Urothelium cell line (cell line): ENCODE data around the gene TNFSF8.

Source experiments
- DNase-seq: peaks from one replicate; pipeline ENCODE4 v3.0.0; 2011; ENCODE audit warnings: low spot score, mixed read lengths
- FAIRE-seq: peaks from 2 replicates; lab custom pipeline; 2011; peaks lifted over from hg19 to GRCh38; lab: Jason Lieb, UNC

Gene TNFSF8

DNA sequence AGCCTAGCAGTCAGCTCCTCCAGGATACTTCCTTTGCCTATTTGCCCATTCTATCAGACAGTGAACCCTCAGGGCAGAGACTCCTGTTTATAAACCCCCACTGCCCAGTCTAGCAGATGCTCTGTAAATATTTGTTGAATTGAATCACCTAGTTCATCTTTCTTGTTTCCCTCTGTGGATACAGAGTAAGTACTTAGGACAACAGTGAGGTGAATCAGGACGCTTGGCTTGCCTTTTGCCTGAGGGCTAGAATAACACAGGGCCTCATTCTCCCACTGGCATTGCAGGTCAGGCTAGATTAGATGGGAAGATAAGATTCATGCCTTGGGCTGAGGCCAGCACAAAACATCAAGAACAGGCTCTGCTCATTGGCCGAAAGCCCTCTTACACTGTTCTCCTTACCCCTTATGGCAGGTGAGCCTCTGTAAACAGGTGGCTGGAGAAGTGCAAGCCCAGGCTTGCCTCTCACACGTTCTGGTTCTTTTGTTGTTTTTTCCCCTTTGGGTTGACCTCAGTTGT lies 22.2 kb downstream of the TNFSF8 start:
- DNase-seq = peak; percentile 42
- FAIRE-seq = no peak

DNA sequence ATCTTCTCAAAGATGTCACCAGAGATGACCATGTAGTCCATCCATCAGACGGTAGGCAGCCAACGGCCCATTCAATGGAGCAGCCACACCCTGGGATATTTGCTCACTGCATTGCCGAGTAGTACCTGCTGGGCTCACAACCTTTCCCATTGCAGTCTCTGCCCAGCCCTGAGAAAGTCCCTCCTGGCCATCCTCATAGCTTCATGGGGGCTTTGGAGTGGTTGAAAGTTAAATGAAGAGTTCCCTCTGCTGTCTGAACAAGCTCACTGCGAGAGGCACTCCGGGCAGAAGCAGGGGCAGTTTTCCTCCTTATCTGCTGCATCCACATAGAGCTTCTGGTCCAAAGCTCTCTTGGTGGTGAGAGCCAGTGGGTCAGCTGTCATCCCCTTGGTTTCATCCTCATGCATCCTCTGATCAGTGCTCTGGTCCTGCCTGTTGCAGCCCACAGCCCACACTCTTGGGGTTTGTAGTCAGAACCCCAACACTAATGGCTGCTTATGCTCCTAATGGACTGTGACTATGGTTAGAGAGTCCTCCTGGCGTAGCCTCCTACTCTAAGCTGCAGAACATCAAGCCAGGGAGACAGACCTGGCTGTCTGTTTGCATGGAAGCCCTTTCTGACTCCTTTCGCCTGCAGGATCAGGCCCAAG lies 23.3 kb downstream of the TNFSF8 start:
- FAIRE-seq (no peak), DNase-seq (peak; percentile 47)

DNA sequence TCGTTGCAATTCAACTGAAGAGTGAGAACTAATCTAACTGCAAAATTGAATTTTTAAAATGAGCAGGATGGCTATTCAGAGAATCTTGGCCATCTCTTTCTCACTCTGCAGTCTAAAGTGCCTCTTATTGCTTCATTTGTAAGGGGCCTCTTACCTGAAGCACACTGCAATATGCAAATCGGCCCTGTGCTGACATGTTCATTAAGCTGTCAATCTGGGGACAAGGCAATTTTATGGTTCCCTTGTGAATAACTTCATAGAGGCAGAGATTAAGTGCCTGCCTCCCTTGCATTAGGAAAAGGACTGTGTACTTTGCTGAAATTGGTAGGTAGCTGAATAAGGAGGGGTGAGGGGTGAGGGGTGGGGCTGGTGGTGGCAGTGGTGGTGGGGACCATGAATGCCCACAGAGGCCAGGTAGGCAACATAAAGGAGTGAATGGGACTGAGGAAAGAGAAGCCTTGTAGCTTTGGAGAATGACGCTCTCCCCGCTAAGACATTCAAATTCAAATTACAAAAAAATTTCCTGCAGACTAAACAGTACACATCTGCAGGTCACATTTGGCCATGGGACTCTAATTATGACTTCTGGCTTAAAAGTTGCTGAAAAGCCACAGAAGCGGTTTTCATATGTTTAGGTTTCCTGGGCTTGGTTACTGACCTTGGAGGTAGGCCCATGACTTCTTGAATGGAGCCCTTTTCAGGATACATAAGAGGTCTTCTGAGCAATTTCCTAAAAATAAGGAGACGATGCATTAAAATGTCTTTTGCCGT lies 25.0 kb downstream of the TNFSF8 start:
- FAIRE-seq (no peak), DNase-seq (no peak)

DNA sequence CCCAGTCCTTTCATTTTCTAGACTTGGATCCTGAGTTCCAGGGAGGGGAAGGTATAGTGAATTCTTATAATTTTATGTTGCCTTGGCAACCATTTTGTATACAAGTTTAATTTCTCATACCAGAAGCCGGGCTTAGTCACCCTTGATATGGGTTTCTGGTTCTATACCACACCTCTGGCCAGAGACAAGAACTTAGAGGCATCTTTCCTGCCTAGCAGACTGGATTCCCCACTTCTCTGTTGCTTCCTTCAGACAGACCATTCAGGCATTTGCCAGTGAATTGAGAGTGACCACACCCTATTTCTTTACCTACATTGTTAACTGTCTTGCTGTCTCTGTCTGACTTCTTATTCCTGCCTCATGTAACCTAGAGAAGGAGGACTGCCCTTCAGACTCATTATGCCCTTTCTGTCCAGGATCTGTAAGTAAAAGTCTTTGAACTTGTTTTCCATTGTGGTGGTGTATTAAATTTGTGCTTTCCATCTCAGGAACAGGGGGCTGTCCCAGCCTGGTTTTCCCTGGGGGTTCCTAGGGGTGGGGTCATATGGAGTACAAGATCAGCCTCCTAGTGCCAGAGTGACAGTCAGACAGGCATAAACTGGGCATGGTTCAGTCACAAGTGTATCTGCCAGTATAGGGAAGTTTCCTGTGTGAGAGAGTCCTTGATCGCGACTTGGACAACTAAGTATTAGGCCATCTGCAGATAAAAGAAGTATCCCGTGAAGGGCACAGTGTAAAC lies 27.4 kb downstream of the TNFSF8 start:
- DNase-seq (no peak), FAIRE-seq (no peak)

- FAIRE-seq (no peak), DNase-seq (no peak)
Observed at GRCh38 chr9:114900942-114901802, 29.2 kb downstream of the TNFSF8 start.

- DNase-seq (no peak), FAIRE-seq (no peak)
Observed at GRCh38 chr9:114899995-114900394, 30.4 kb downstream of the TNFSF8 start.

DNA sequence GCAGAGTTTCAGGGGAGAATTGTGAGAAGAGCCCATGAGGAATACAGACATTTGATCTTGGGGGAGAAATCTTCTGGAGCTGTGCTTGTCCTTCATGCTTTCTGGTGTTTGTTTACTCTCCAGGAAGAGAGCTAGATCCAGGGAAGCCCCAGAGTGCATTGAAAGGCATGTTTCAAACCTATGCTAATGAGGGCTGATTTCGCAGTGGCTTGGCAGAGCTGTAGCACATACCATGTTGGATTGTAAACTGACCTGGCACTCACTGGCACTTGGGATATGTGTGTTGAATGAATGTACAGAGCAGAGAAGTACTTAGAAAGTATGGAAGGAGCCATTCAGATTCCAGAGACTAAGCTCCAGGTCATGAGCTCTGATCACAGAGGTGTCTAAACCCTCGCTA lies 30.9 kb downstream of the TNFSF8 start:
- no peak for FAIRE-seq
- no peak for DNase-seq

GRCh38 chr9:114898741-114899140 lies 31.6 kb downstream of the TNFSF8 start:
- no peak for FAIRE-seq
- no peak for DNase-seq

DNA sequence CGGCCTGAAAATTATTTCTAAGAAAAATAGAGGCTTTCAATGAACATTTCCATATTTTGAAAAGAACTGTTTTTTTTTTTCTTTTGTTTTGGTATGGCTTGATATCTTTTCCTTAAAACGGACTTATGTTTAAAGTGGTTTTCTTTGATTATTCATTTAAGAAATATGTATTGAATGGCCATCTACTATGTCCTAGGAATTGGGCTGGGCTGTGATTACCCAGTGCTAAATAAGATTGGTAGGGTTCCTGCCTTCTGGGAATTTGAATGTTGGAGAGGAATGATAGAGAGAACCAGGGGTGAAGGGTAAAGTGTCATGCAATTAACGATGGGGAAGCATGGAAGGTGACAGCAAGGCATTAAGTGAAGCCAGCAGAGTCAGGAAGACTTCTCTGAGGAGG lies 33.2 kb downstream of the TNFSF8 start:
- FAIRE-seq (no peak), DNase-seq (no peak)

DNA sequence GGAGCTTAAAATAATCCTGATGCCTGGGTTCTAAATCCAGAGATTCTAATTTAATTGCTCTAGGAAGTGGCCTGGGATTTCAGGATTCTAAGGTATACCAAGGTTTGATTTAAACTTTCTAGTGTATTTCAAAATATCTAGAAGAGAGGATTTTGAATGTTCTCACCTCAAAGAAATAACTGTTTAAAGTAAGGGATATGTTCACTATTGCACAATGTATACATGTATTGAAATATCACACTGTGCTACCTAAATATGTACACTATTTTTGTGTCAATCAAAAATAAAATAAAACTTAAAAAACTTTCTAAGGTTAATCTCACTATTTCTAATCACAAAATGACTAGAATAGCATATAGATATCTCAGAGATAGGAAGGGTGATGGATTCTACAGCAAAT lies 34.0 kb downstream of the TNFSF8 start:
- DNase-seq = no peak
- FAIRE-seq = no peak

- FAIRE-seq (no peak), DNase-seq (no peak)
Observed at GRCh38 chr9:114895521-114895991, 34.8 kb downstream of the TNFSF8 start.

DNA sequence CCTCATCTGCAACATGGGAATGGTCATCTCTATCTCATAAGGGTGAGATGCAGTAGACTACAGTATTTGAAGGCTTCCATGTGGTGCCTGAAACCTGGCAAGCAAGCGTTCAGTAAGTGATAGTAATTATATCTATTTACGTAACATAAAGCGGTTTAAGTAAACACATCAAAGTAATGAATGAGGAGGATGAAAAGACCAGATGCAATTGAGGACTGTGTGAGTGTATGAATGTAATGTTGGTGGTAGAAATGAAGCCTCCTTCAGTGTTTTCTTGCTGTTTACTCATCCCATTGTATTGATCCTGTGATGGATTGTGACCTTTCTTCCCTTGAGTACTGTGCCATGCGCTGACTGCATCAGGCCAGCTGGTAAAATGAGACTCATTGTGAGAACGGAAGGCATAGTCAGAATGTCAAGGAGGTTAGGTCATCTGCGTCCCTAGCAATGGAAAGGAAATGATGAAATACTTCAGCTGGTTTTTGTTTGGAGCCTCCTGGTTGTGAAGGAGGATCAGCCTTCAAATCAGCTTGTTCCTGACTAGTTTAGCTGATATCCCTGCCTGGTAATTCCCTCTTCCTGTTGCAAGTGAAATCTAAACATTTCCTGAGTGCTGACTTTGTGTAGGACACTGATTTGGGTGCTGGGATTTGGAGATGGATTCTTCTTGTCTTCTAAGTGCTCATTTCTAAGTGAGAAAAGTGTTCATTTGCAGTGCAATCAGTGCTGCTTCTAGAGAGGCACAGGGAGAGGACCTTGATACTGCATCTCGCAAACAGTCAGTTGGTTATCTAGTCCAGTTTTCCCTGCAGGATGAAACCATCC lies 35.6 kb downstream of the TNFSF8 start:
- FAIRE-seq (no peak), DNase-seq (peak; percentile 79)

DNA sequence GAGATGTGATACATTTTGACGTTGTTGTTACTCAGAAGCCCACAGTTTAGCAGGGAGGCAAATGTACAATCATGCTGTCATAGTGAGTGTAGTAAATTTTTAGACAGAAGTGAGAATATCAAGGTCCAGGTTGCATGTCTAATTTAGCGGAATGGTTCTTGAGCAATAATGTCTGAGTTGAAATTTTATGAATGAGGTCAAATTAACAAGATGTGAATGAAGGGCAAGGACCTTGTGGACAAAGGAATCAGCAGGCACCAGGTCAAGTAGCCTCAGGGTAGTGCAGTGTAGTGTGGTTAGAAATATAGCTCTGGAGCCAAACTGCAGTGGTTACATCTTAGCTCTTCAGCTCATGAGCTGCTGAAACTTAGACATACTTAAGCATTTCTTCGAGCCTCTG lies 36.2 kb downstream of the TNFSF8 start:
- no peak for FAIRE-seq
- no peak for DNase-seq

DNA sequence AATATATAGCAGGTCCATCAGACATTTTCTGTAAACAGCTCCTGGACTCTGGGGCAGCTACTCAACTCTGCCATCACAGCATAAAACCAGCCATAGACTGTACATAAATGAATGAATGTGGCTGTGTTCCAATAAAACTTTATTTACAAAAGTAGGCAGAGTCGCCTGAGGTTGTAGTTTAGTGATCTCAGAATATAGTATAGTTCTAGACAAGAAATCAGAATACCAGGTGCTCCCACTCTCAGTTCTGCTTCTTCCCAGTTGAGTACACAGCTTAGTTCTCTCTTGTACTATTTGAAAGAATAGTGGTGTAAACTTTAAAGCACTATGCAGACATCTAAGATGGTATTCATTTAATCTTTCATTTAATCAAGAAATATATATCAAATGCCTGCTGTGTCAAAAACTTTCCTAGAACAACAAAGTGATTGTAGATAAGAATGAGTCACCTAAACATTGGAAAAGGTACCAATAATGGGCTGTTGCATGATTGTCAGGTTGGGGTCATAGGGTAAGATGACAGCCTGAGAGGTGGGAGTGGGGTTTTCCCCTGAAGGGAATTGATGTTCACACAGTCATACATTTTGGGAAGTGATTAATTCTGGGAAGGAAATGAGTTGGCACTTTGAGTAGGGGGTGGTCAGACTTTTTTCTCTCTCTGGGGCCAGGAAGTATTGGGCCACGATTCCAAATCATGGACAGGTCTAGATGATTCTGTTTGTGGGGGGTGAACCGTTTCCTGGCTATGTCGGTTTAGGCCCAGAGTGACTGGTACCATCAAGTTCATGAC lies 37.0 kb downstream of the TNFSF8 start:
- FAIRE-seq = no peak
- DNase-seq = no peak

DNA sequence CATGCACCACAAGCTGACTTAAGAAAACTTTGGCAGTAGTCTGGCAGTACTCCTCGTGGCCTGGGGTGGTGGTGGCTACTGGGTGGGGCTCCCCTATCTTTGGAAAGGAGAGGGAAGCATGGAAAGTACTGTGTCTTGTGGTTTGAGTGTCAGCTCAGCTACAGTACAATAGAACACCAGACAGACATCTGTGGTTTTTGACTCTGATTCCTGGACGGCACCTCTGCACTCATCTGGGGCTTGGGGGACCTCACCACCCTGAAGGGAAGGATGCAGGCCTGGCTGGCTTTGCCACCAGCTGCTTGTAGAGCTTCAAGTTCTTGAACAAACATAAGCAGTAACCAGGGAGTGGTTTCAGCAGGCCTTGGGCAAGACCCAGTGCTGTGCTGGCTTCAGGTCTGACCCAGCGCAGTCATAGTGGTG lies 40.6 kb downstream of the TNFSF8 start:
- FAIRE-seq (no peak), DNase-seq (no peak)

- FAIRE-seq = no peak
- no peak for DNase-seq
Observed at GRCh38 chr9:114888607-114889006, 41.8 kb downstream of the TNFSF8 start.

GRCh38 chr9:114887963-114888362 lies 42.4 kb downstream of the TNFSF8 start:
- DNase-seq = no peak
- FAIRE-seq = no peak

DNA sequence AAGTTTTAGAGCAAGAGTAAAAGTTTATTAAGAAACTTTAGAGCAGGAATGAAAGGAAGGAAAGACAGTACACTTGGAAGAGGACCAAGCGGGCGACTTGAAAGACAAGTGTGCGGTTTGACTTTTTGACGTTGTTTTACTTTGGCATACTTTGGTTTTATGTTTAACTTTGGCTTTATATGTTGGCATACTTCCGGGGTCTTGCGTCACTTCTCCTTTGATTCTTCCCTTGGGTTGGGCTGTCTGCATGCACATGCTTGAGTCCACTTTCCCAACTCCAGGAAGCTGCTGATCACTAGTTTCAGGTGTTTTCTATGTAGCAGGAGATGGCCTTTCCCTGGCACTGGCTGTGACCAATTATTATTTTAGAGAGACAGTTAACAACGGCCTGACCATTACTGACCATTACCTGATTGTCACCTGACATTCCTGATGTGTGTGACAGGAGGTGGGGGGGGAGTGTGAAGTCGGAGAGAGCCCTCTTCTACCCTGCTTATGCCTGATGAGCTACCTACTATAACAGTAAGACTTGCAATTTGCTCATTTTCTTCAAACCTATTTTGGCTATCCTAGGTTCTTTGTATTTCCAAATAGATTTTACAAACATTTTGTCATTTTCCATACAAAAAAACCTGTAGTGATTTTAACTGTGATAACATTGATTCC lies 45.5 kb downstream of the TNFSF8 start:
- no peak for DNase-seq
- FAIRE-seq = no peak
